Mesenchymal stem cell (in vitro differentiated cells and primary cell): ENCODE data around the gene BMPER.

ENCODE experiments used
- DNase-seq: peaks from one replicate; pipeline ENCODE4 v3.0.0-alpha.2; 2013
- H2AFZ ChIP-seq: one replicate; pipeline ENCODE4 v1.6.1; 2013; ENCODE audit warnings: low read depth, mild to moderate bottlenecking, control low read depth, inconsistent platforms, low read length, moderate library complexity
- H2AK5ac ChIP-seq: 2 replicates; pipeline ENCODE4 v1.6.1; 2013; ENCODE audit warnings: low read length, moderate library complexity, mild to moderate bottlenecking, inconsistent platforms; ENCODE audit not compliant: severe bottlenecking
- H2BK120ac ChIP-seq: one replicate; pipeline ENCODE4 v1.6.1; 2013; ENCODE audit warnings: low read depth, mild to moderate bottlenecking, inconsistent platforms, low read length, moderate library complexity
- H2BK12ac ChIP-seq, 2 experiments: one replicate each; pipeline ENCODE4 v1.6.1; 2013; ENCODE audit warnings: inconsistent platforms in 2 of 2, low read length in 2 of 2, mild to moderate bottlenecking in 2 of 2, moderate library complexity in 2 of 2, control low read depth in 1 of 2
- H2BK15ac ChIP-seq: one replicate; pipeline ENCODE4 v1.6.1; 2013; ENCODE audit warnings: mild to moderate bottlenecking, low read depth, inconsistent platforms; ENCODE audit not compliant: poor library complexity, severe bottlenecking
- H2BK5ac ChIP-seq: 2 replicates; pipeline ENCODE4 v1.6.1; 2013; ENCODE audit warnings: low read depth, mild to moderate bottlenecking, low read length, control low read depth, inconsistent platforms; ENCODE audit not compliant: poor library complexity, severe bottlenecking
- H3K14ac ChIP-seq, 2 experiments: one replicate each; pipeline ENCODE4 v1.6.1; 2013; ENCODE audit warnings: inconsistent platforms in 2 of 2, low read length in 2 of 2, control low read depth in 1 of 2, mild to moderate bottlenecking in 1 of 2, moderate library complexity in 1 of 2
- H3K18ac ChIP-seq, 2 experiments: one replicate each; pipeline ENCODE4 v1.6.1; 2013; ENCODE audit warnings: inconsistent platforms in 2 of 2, low read length in 2 of 2, control low read depth in 1 of 2, low read depth in 1 of 2, mild to moderate bottlenecking in 1 of 2
- H3K23ac ChIP-seq, 2 experiments: one replicate each; pipeline ENCODE4 v1.6.1; 2013; ENCODE audit warnings: inconsistent platforms in 2 of 2, low read length in 2 of 2, mild to moderate bottlenecking in 2 of 2, moderate library complexity in 2 of 2, control low read depth in 1 of 2
- H3K27ac ChIP-seq: 2 replicates; pipeline ENCODE4 v1.5.1; 2013; ENCODE audit warnings: mild to moderate bottlenecking, moderate library complexity, low read length, control low read depth, inconsistent platforms; ENCODE audit not compliant: poor library complexity, severe bottlenecking
- H3K27me3 ChIP-seq, 2 experiments: 2 replicates each; pipeline versions ENCODE4 v1.6.1 to v1.7.0; 2013; ENCODE audit warnings: low read length in 2 of 2, mild to moderate bottlenecking in 2 of 2, moderate library complexity in 2 of 2, control low read depth in 1 of 2, inconsistent platforms in 1 of 2; ENCODE audit not compliant: control insufficient read depth in 1 of 2, insufficient read depth in 1 of 2
- H3K36me3 ChIP-seq, 2 experiments: 2 replicates each; pipeline versions ENCODE4 v1.6.1 to v1.7.0; 2013; ENCODE audit warnings: low read length in 2 of 2, control low read depth in 1 of 2, inconsistent platforms in 1 of 2, low read depth in 1 of 2, mild to moderate bottlenecking in 1 of 2; ENCODE audit not compliant: insufficient read depth in 2 of 2, control insufficient read depth in 1 of 2
- H3K4ac ChIP-seq, 2 experiments: one replicate each; pipeline ENCODE4 v1.6.1; 2013; ENCODE audit warnings: inconsistent platforms in 2 of 2, low read length in 2 of 2, mild to moderate bottlenecking in 2 of 2, moderate library complexity in 2 of 2, control low read depth in 1 of 2, low read depth in 1 of 2
- H3K4me1 ChIP-seq: 2 replicates; pipeline ENCODE4 v1.6.1; 2013; ENCODE audit warnings: low read depth, low read length, control low read depth; ENCODE audit not compliant: control insufficient read depth, insufficient read depth
- H3K4me2 ChIP-seq: 2 replicates; pipeline ENCODE4 v1.6.1; 2013; ENCODE audit warnings: low read length, mild to moderate bottlenecking, inconsistent platforms; ENCODE audit not compliant: poor library complexity, severe bottlenecking
- H3K4me3 ChIP-seq, 2 experiments: 2 replicates each; pipeline versions ENCODE4 v1.5.1 to v1.7.0; 2013; ENCODE audit warnings: low read length in 2 of 2, mild to moderate bottlenecking in 2 of 2, control low read depth in 1 of 2, low read depth in 1 of 2; ENCODE audit not compliant: insufficient read depth in 1 of 2
- H3K79me1 ChIP-seq: replicated peaks from 2 replicates; pipeline ENCODE4 v1.6.1; 2013; ENCODE audit warnings: mild to moderate bottlenecking, control low read depth, low read length, inconsistent platforms; ENCODE audit not compliant: poor library complexity, severe bottlenecking
- H3K9ac ChIP-seq: 2 replicates; pipeline ENCODE4 v1.7.0; 2013; ENCODE audit warnings: mild to moderate bottlenecking, low read length, moderate library complexity
- H3K9me3 ChIP-seq: 2 replicates; pipeline ENCODE4 v1.7.0; 2013; ENCODE audit warnings: mild to moderate bottlenecking, low read length; ENCODE audit not compliant: control insufficient read depth
- H4K8ac ChIP-seq: one replicate; pipeline ENCODE4 v1.6.1; 2013; ENCODE audit warnings: inconsistent platforms, mild to moderate bottlenecking, low read length, moderate library complexity
- H4K91ac ChIP-seq: one replicate; pipeline ENCODE4 v1.6.1; 2013; ENCODE audit warnings: mild to moderate bottlenecking, low read length, inconsistent platforms
- WGBS: methylation state at CpG from one replicate; pipeline ENCODE4 v1.1.7; 2013; ENCODE audit warnings: mixed read lengths; 5-methylcytosine and 5-hydroxymethylcytosine counted together

The BMPER gene

DNA sequence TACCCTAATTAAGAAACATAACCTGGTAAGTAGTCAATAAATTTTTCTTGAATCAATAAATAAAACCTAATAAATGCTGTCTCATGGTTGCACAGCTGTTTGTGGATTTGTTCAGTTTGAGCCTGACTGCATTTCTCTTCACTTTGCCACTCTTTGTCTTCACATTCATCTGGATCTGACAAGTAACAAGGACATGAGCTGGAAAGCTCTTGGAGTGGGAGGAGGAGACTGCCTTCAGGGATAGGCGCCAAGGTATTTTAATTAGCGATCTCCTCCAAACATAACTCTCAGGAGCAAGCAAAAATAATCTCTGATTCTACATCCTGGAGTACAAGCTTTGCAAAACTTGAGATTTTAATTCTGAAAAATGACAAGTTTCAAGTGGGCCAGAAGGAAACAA is 251.0 kb downstream of the BMPER start:
- Histone ChIP-seq H3K4me1 (no peaks in the 10 kb centered on the region), H3K27me3 (no peaks in the 10 kb centered on the region), H3K4me3 (no peak overlapping the region), H3K23ac (no peak overlapping the region), H3K9me3 (no peaks in the 10 kb centered on the region), H3K36me3 (peaks cover 0 to 13% of the 10 kb centered on the region in 2 experiments), H3K14ac (peak overlapping the region in 1 of 2 experiments; percentile 53), H3K27ac (no peak overlapping the region), H3K79me1 (no peaks in the 10 kb centered on the region), H2BK15ac (no peak overlapping the region), H2BK12ac (no peak overlapping the region), H3K18ac (peak overlapping the region in 1 of 2 experiments; percentile 21), H2AFZ (no peak overlapping the region), H2BK120ac (no peak overlapping the region), H3K4ac (peak overlapping the region in 1 of 2 experiments; percentile 44), H3K9ac (peak overlapping the region; percentile 51), H2BK5ac (no peak overlapping the region), H4K8ac (no peak overlapping the region), H3K4me2 (no peak overlapping the region), H2AK5ac (no peak overlapping the region), H4K91ac (no peak overlapping the region)
- DNase-seq = peak; percentile 8
- no CpG with 5 or more reads among the region's 2 CpGs for WGBS

DNA sequence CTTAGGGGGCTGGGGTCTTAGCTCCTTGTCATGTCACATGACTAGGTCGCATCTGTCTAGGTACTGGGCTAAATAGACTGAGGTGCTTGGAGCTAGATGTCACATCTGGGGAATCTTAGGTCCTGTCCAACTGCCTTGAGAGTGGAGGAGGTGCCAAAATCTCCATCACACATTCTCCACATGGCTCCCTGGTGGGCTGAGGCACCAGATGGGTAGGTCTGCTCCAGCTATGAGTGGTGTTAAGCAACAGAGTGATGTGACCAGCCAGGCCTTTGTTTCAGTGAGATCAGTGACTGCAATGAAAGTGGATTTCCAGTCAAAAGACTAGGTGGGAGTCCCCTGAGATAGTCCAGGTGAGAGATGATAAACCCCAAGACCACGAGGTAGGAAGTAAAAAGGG is 251.8 kb downstream of the BMPER start:
- Histone ChIP-seq H3K14ac (no peak overlapping the region), H3K27ac (no peak overlapping the region), H2AFZ (no peak overlapping the region), H4K91ac (no peak overlapping the region), H3K4ac (no peak overlapping the region), H4K8ac (no peak overlapping the region), H3K18ac (peak overlapping the region in 1 of 2 experiments; percentile 48), H3K9me3 (no peaks in the 10 kb centered on the region), H3K27me3 (no peaks in the 10 kb centered on the region), H2AK5ac (no peak overlapping the region), H3K4me2 (no peak overlapping the region), H3K36me3 (peaks cover 0 to 12% of the 10 kb centered on the region in 2 experiments), H3K4me1 (no peaks in the 10 kb centered on the region), H2BK15ac (no peak overlapping the region), H2BK12ac (peak overlapping the region in 1 of 2 experiments; percentile 29), H2BK120ac (no peak overlapping the region), H3K9ac (peak overlapping the region; percentile 51), H2BK5ac (no peak overlapping the region), H3K79me1 (no peaks in the 10 kb centered on the region), H3K23ac (no peak overlapping the region), H3K4me3 (no peak overlapping the region)
- no peak for DNase-seq
- WGBS = 92% methylated on average over 2 of the region's 2 CpGs

DNA sequence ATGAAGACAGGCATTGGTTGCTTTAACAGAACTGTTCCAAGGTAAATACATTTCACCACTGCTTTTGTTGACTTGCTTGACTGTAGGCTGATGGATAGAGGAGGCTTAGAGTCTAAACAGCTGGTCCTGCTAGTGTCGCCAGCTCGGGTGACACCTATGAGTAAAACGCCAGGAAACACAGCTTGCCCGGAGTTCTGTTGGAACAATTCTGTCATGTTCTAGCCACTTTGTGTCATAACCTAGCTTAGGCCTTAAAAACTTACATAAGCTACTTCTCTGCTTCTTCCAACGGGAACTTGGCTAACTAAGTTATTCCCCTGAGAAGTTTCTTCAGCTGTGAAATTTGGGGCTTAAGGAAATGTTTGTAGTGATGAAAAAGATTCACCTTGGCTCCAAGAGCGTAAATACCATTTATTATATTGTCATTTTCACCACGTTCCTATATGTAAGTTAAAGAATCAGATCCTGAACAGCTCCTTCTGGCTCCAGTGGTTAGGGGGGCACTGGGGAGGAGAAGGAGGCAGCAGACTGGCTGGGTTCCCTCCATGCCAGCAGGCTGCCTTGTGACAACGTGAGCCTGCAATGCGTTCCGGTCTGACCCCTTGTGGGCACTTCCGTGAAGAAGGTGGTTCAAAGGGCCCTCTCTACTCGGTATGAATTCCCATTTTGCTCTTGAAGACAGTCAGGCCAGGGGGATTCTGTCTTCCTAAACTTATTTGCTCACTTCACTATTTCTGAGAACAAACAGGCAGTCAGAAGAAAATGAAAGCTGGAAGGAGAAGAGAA is 253.2 kb downstream of the BMPER start:
- Histone ChIP-seq H3K36me3 (peaks cover 0 to 3% of the 10 kb centered on the region in 2 experiments), H3K79me1 (no peaks in the 10 kb centered on the region), H3K27ac (no peak overlapping the region), H2BK120ac (no peak overlapping the region), H4K8ac (no peak overlapping the region), H3K4me2 (no peak overlapping the region), H3K9ac (peak overlapping the region; percentile 1), H3K14ac (no peak overlapping the region), H3K4me3 (no peak overlapping the region), H4K91ac (peak overlapping the region; percentile 25), H2BK12ac (no peak overlapping the region), H2AK5ac (no peak overlapping the region), H3K4me1 (no peaks in the 10 kb centered on the region), H2AFZ (no peak overlapping the region), H3K23ac (no peak overlapping the region), H2BK15ac (no peak overlapping the region), H2BK5ac (no peak overlapping the region), H3K9me3 (no peaks in the 10 kb centered on the region), H3K18ac (peak overlapping the region in 1 of 2 experiments; percentile 55), H3K4ac (no peak overlapping the region), H3K27me3 (no peaks in the 10 kb centered on the region)
- 81% methylated on average over 10 of the region's 12 CpGs for WGBS
- DNase-seq = peak; percentile 32

DNA sequence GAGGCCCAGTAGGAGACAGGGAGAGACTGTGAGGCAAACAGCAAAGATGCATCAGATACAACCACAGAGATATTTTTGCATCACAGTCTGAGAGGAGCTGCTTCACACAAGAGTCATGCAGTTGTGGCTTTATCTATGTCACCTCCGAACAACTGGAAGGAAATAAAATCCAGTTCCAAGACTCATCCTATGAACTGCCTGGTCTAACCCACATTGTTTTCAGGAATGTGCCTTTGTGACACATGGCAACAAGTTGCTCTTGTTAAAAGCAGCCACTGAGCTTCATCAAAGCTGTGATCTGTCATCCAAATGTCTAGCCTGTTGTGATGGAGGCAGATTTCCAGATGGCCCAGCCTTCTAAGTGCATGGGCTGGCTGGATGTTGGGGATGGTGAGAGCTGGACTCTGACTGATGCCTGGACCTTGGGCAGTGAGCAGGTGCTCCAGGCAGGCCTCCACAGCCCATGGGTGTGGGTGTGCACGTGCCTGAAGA is 255.0 kb downstream of the BMPER start:
- H3K4me2 ChIP-seq = no peak overlapping the region
- peak overlapping the region; percentile 55 for H3K9ac ChIP-seq
- peak; percentile 91 for DNase-seq
- no peak overlapping the region for H2BK15ac ChIP-seq
- no peak overlapping the region for H2BK12ac ChIP-seq
- H3K79me1 ChIP-seq = no peaks in the 10 kb centered on the region
- H3K27me3 ChIP-seq = no peaks in the 10 kb centered on the region
- no peaks in the 10 kb centered on the region for H3K9me3 ChIP-seq
- H2AFZ ChIP-seq = no peak overlapping the region
- no peak overlapping the region for H2AK5ac ChIP-seq
- WGBS = 58% methylated on average over 2 of the region's 2 CpGs
- H3K4ac ChIP-seq = no peak overlapping the region
- H3K18ac ChIP-seq = no peak overlapping the region
- no peaks in the 10 kb centered on the region for H3K4me1 ChIP-seq
- no peak overlapping the region for H2BK120ac ChIP-seq
- H2BK5ac ChIP-seq = no peak overlapping the region
- peak overlapping the region; percentile 65 for H4K91ac ChIP-seq
- no peak overlapping the region for H3K4me3 ChIP-seq
- no peaks in the 10 kb centered on the region for H3K36me3 ChIP-seq
- H3K27ac ChIP-seq = no peak overlapping the region
- H3K23ac ChIP-seq = no peak overlapping the region
- H4K8ac ChIP-seq = no peak overlapping the region
- H3K14ac ChIP-seq = no peak overlapping the region
